Transverse colon (tissue), 4 donors: ENCODE data around the gene PXT1. TPM values are rescaled to one million over a fixed set of nuclear protein-coding genes. Genes with fewer than 3 reads are reported as not detected.

Experiments used
- DNase-seq: peaks from one replicate; pipeline ENCODE4 v3.0.0-alpha.2; 2019
- H3K27ac ChIP-seq, 4 donors: fragments of 200-600 bp; sonication (generic); 2 replicates each; pipeline ENCODE4 v1.5.1; 2016 to 2018; ENCODE audit warnings: inconsistent platforms in 4 of 4
- H3K27me3 ChIP-seq: fragments of 200-600 bp; sonication (generic); 2 replicates; pipeline ENCODE4 v1.5.1; 2017; ENCODE audit warnings: inconsistent platforms
- H3K36me3 ChIP-seq, 4 donors: fragments of 200-600 bp; sonication (generic); 2 replicates each; pipeline ENCODE4 v1.5.1; 2017 to 2019; ENCODE audit warnings: inconsistent platforms in 4 of 4
- H3K4me1 ChIP-seq, 4 donors: fragments of 200-600 bp; sonication (generic); 2 replicates each; pipeline ENCODE4 v1.5.1; 2017 to 2020; ENCODE audit warnings: inconsistent platforms in 4 of 4
- H3K4me3 ChIP-seq, 4 donors: fragments of 200-600 bp; sonication (generic); 1 replicate in 1 of 4; 2 replicates in 3 of 4; pipeline versions ENCODE4 v1.5.1 to v1.6.1; 2017 to 2019; ENCODE audit warnings: inconsistent platforms in 4 of 4
- H3K9me3 ChIP-seq, 2 donors: fragments of 200-600 bp; sonication (generic); 2 replicates each; pipeline ENCODE4 v1.5.1; 2017 to 2019; ENCODE audit warnings: inconsistent platforms in 2 of 2
- CTCF ChIP-seq, 5 experiments: fragments of 200-600 bp in 3 of 5; fragments of 450-650 bp in 2 of 5; sonication (generic) in 3 of 5; IDR thresholded peaks; 1 replicate in 2 of 5; 2 replicates in 3 of 5; pipeline ENCODE4 v1.5.1; 2016 to 2017; ENCODE audit warnings: antibody characterized with exemption in 5 of 5, inconsistent platforms in 3 of 5, mild to moderate bottlenecking in 2 of 5, moderate library complexity in 1 of 5
- EP300 ChIP-seq: sonication (generic); formaldehyde crosslinking; IDR thresholded peaks from one replicate; pipeline ENCODE4 v1.6.1; 2017; ENCODE audit warnings: antibody characterized with exemption, low read depth
- POLR2A ChIP-seq: fragments of 450-650 bp; IDR thresholded peaks from one replicate; pipeline ENCODE4 v1.6.1; 2016; ENCODE audit warnings: antibody characterized with exemption, mild to moderate bottlenecking, moderate library complexity
- POLR2AphosphoS5 ChIP-seq, 3 donors: sonication (generic); formaldehyde crosslinking; IDR thresholded peaks; one replicate each; pipeline ENCODE4 v1.6.1; 2016; ENCODE audit warnings: antibody characterized with exemption in 3 of 3
- WGBS, 2 donors: methylation state at CpG; one replicate each; pipeline ENCODE4 v1.1.5; 2018; ENCODE audit warnings: low coverage in 1 of 2; 5-methylcytosine and 5-hydroxymethylcytosine counted together
- in situ Hi-C, 4 donors: fragments of 200-750 bp; cut with MboI; loops; one replicate each; pipeline versions ENCODE4 v1.15.0 to v1.15.1; 2017; ENCODE audit warnings: low sequenced_read_pairs in 3 of 4, low pct_ligation_motif_present in 1 of 4, low pct_unique_long_range_greater_than_20kb in 1 of 4
- intact Hi-C: fragments of 100-400 bp; cut with DNase I; formaldehyde crosslinking; loops from one replicate; pipeline ENCODE4 v1.15.1; 2023; ENCODE audit warnings: low total_unique reads
- total RNA-seq, 4 donors: library from RNA; depleted of rRNA; stranded (reverse); fragments of >200 nt; gene quantifications; one replicate each; pipeline ENCODE4 v1.1.0, GENCODE V29; 2016

Gene PXT1
- total RNA-seq, 4 donors from 2014 or later = 0.14 TPM; not detected in 3

GRCh38 chr6:36362551-36363370 is 79.9 kb downstream of the PXT1 start:
- Histone ChIP-seq H3K36me3 (no peaks in the 10 kb centered on the region), H3K9me3 (no peaks in the 10 kb centered on the region), H3K27me3 (no peaks in the 10 kb centered on the region), H3K4me1 (peaks cover 0 to 17% (median 3%) of the 10 kb centered on the region in 4 donors), H3K4me3 (no peak overlapping the region), H3K27ac (no peak overlapping the region)
- intact Hi-C loops (no loop called here), in situ Hi-C loops (loop anchor here in 3 of 4 donors (10.0 to 25.0 kb wide), 3 partner anchors 58 to 350 kb away; partner anchors contain the start of gene SLC26A8 (in 2 of the 3))
- WGBS, 2 donors = 92% methylated on average over 25 of the region's 25 CpGs; no CpG with 5 or more reads in 1 of the 2 donors
- no peak for DNase-seq
- TF ChIP-seq EP300 (no peak), CTCF (IDR thresholded peaks at IDR 0.05) (no peak), POLR2A (no peak), POLR2AphosphoS5 (IDR thresholded peaks at IDR 0.05) (no peak)

GRCh38 chr6:36361071-36361470 is 81.6 kb downstream of the PXT1 start:
- 71% methylated on average over 11 of the region's 11 CpGs; no CpG with 5 or more reads in 1 of the 2 donors for WGBS, 2 donors
- Histone ChIP-seq H3K4me3 (no peak overlapping the region), H3K9me3 (no peaks in the 10 kb centered on the region), H3K4me1 (peaks cover 0 to 17% (median 3%) of the 10 kb centered on the region in 4 donors), H3K36me3 (no peaks in the 10 kb centered on the region), H3K27ac (no peak overlapping the region), H3K27me3 (no peaks in the 10 kb centered on the region)
- intact Hi-C loops (loop anchor here (2.0 kb wide), 1 partner anchor 58 kb away; no protein-coding TSS in a partner anchor), in situ Hi-C loops (loop anchor here in 3 of 4 donors (10.0 to 25.0 kb wide), 3 partner anchors 56 to 349 kb away; partner anchors contain the start of gene SLC26A8 (in 2 of the 3))
- DNase-seq = no peak
- TF ChIP-seq POLR2AphosphoS5 (IDR thresholded peaks at IDR 0.05) (no peak), POLR2A (no peak), EP300 (no peak), CTCF (IDR thresholded peaks at IDR 0.05) (no peak)

DNA sequence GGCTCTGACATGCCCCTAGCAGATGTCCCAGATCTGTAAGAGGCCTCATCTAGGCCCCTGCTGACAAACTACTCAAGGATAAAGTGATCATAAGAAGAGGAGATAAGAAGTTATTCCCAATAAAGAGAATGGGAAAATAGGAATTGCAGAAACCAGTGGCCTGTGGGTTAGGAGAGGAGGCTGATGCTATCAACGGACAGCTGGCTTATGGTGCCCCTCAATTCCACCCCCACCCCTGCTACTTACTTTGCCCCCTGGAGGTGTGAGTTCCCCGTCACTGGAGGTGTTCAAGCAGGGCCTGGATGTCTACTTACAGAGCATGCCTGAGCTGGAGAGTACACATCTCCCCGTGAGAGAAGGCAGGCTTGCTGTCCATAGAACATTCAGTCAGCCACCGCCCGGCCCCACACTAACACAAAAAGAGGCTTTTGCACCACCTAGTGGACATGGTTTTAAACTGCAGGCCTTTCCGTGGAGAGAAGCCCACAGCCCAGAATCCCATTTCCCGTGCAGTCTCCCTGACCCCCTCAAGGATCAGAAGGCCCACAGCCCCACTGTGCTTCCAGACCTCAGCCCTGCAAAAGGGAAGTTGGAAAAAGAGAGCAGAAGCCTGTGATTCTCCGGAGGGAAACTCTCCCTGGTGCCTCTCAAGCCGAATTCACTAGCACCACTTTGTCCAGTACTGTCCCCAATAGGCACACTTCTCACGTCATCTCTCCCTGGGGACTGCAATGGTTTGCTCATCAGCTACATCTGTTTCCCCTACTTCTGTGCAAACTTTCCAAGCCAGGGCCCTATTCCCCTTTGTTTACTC is 82.2 kb downstream of the PXT1 start:
- in situ Hi-C loops (loop anchor here in 3 of 4 donors (10.0 to 25.0 kb wide), 3 partner anchors 56 to 348 kb away; partner anchors contain the start of gene SLC26A8 (in 2 of the 3)), intact Hi-C loops (loop anchor here (2.0 kb wide), 1 partner anchor 58 kb away; no protein-coding TSS in a partner anchor)
- Histone ChIP-seq H3K36me3 (no peaks in the 10 kb centered on the region), H3K27me3 (no peaks in the 10 kb centered on the region), H3K27ac (no peak overlapping the region), H3K9me3 (no peaks in the 10 kb centered on the region), H3K4me3 (no peak overlapping the region), H3K4me1 (peaks cover 0 to 17% (median 3%) of the 10 kb centered on the region in 4 donors)
- no peak for TF ChIP-seq POLR2AphosphoS5 (IDR thresholded peaks at IDR 0.05)
- no peak for TF ChIP-seq EP300
- no peak for TF ChIP-seq POLR2A
- TF ChIP-seq CTCF (IDR thresholded peaks at IDR 0.05) = peak; percentile 80 to 92 (median 85)
- WGBS, 2 donors = 18% methylated on average over 10 of the region's 10 CpGs; no CpG with 5 or more reads in 1 of the 2 donors
- DNase-seq = peak; percentile 80
